ENCODE data around the gene PPM1E.
"Not testable (repeated sequence)": the region's sequence is repeated elsewhere in the genome, so short reads cannot be mapped to it uniquely, and the experiment has no call there.

The PPM1E gene

GRCh38 chr17:58783380-58783779 is 27.7 kb downstream of the PPM1E start:
- no peak for DNase-seq

- no peak for DNase-seq
Measured at GRCh38 chr17:58785097-58785496, 29.4 kb downstream of the PPM1E start.

GRCh38 chr17:58786586-58787295 is 31.1 kb downstream of the PPM1E start:
- no peak for DNase-seq

- no peak for DNase-seq
Measured at GRCh38 chr17:58788199-58788598, 32.5 kb downstream of the PPM1E start.

GRCh38 chr17:58789160-58789559 is 33.5 kb downstream of the PPM1E start:
- DNase-seq, result no peak

GRCh38 chr17:58789831-58790230 is 34.2 kb downstream of the PPM1E start:
- no peak for DNase-seq

- DNase-seq, result not testable (repeated sequence)
Measured at GRCh38 chr17:58794508-58794907, 38.9 kb downstream of the PPM1E start.

- DNase-seq, result no peak
Measured at GRCh38 chr17:58802188-58802587, 46.5 kb downstream of the PPM1E start.

GRCh38 chr17:58806046-58806445 is 50.4 kb downstream of the PPM1E start:
- no peak for DNase-seq

- DNase-seq, result no peak
Measured at GRCh38 chr17:58808609-58809563, 53.2 kb downstream of the PPM1E start.

GRCh38 chr17:58809564-58809936 is 53.9 kb downstream of the PPM1E start:
- DNase-seq, result no peak

GRCh38 chr17:58811290-58811689 is 55.6 kb downstream of the PPM1E start:
- DNase-seq, result no peak

GRCh38 chr17:58813712-58814111 is 58.1 kb downstream of the PPM1E start:
- DNase-seq, result no peak

- DNase-seq, result no peak
Measured at GRCh38 chr17:58818654-58819053, 63.0 kb downstream of the PPM1E start.

- no peak for DNase-seq
Measured at GRCh38 chr17:58822148-58823050, 66.7 kb downstream of the PPM1E start.

GRCh38 chr17:58823051-58823525 is 67.4 kb downstream of the PPM1E start:
- no peak for DNase-seq

GRCh38 chr17:58829172-58829637 is 73.6 kb downstream of the PPM1E start:
- no peak for DNase-seq

GRCh38 chr17:58831780-58832179 is 76.1 kb downstream of the PPM1E start:
- no peak for DNase-seq

GRCh38 chr17:58832514-58832913 is 76.9 kb downstream of the PPM1E start:
- DNase-seq, result no peak

GRCh38 chr17:58837699-58838098 is 82.0 kb downstream of the PPM1E start:
- DNase-seq, result no peak

GRCh38 chr17:58840820-58841612 is 85.4 kb downstream of the PPM1E start:
- DNase-seq, result no peak

GRCh38 chr17:58846413-58846812 is 90.8 kb downstream of the PPM1E start:
- not testable (repeated sequence) for DNase-seq
